Body of pancreas (tissue), 4 donors: ENCODE measurements around the gene TJP3.

Experiments used
- POLR2A ChIP-seq, 3 donors: fragments of 450-650 bp; IDR thresholded peaks; one replicate each; pipeline ENCODE4 v1.6.1; 2016; ENCODE audit warnings: antibody characterized with exemption in 3 of 3, mild to moderate bottlenecking in 2 of 3
- TF ChIP-seq, protein P1 (sequence below), 7 experiments: fragments of 450-650 bp in 4 of 7; fragments of 200-600 bp in 3 of 7; sonication (generic) in 3 of 7; IDR thresholded peaks; one replicate each; pipeline ENCODE4 v1.5.1; 2016 to 2019; ENCODE audit warnings: antibody characterized with exemption in 7 of 7

DNA sequence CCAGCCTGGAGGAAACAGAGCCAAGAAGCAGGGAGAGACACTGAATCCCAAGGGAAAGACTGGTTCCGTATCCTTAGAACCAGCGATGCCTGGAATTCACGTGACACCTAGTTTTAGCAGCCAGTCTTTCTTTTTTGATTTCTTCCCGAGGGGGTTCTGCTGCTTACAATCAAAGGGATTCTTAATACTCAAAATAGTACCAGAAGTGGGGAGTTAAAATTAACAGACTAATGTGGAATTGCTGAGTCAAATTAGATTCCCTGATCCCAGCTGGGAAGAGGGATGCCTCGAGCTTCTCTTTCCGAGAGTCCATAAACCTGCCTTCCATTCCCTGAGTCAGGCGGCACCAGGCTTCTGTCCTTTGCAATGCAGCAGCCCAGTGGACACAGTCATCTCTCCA lies 82.8 kb downstream of the TJP3 start:
- no peak for TF ChIP-seq POLR2A (IDR thresholded peaks at IDR 0.05)
- TF ChIP-seq, protein P1, sequence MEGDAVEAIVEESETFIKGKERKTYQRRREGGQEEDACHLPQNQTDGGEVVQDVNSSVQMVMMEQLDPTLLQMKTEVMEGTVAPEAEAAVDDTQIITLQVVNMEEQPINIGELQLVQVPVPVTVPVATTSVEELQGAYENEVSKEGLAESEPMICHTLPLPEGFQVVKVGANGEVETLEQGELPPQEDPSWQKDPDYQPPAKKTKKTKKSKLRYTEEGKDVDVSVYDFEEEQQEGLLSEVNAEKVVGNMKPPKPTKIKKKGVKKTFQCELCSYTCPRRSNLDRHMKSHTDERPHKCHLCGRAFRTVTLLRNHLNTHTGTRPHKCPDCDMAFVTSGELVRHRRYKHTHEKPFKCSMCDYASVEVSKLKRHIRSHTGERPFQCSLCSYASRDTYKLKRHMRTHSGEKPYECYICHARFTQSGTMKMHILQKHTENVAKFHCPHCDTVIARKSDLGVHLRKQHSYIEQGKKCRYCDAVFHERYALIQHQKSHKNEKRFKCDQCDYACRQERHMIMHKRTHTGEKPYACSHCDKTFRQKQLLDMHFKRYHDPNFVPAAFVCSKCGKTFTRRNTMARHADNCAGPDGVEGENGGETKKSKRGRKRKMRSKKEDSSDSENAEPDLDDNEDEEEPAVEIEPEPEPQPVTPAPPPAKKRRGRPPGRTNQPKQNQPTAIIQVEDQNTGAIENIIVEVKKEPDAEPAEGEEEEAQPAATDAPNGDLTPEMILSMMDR (IDR thresholded peaks at IDR 0.05): no peak
